GM18508 (cell line): ENCODE data around the gene LHFPL2.

Experiments
- ATAC-seq: cut with Tn5 transposase; IDR thresholded peaks from one replicate; pipeline ENCODE4 v1.9.1; 2021; ENCODE audit warnings: moderate number of reproducible peaks; ENCODE audit not compliant: insufficient read depth, unreplicated experiment

LHFPL2 gene

GRCh38 chr5:78576376-78576775, 72.2 kb downstream of the LHFPL2 start:
- no peak for ATAC-seq

GRCh38 chr5:78574731-78575161, 73.8 kb downstream of the LHFPL2 start:
- ATAC-seq = no peak

GRCh38 chr5:78574131-78574673, 74.4 kb downstream of the LHFPL2 start:
- ATAC-seq = no peak

- no peak for ATAC-seq
Observed at GRCh38 chr5:78573318-78573717, 75.3 kb downstream of the LHFPL2 start.

- ATAC-seq = no peak
Observed at GRCh38 chr5:78570646-78571045, 77.9 kb downstream of the LHFPL2 start.

- ATAC-seq = no peak
Observed at GRCh38 chr5:78569441-78569840, 79.1 kb downstream of the LHFPL2 start.

GRCh38 chr5:78568676-78569075, 79.9 kb downstream of the LHFPL2 start:
- ATAC-seq = no peak

- ATAC-seq = no peak
Observed at GRCh38 chr5:78568212-78568611, 80.4 kb downstream of the LHFPL2 start.

GRCh38 chr5:78567617-78568016, 81.0 kb downstream of the LHFPL2 start:
- no peak for ATAC-seq

GRCh38 chr5:78566747-78567425, 81.7 kb downstream of the LHFPL2 start:
- ATAC-seq = no peak

- ATAC-seq = no peak
Observed at GRCh38 chr5:78565395-78565794, 83.2 kb downstream of the LHFPL2 start.

- ATAC-seq = no peak
Observed at GRCh38 chr5:78563621-78564020, 85.0 kb downstream of the LHFPL2 start.

- ATAC-seq = no peak
Observed at GRCh38 chr5:78562714-78563330, 85.8 kb downstream of the LHFPL2 start.

GRCh38 chr5:78562001-78562400, 86.6 kb downstream of the LHFPL2 start:
- ATAC-seq = no peak

GRCh38 chr5:78561261-78561660, 87.3 kb downstream of the LHFPL2 start:
- ATAC-seq = no peak

- ATAC-seq = no peak
Observed at GRCh38 chr5:78560000-78560855, 88.3 kb downstream of the LHFPL2 start.

GRCh38 chr5:78557601-78558000, 91.0 kb downstream of the LHFPL2 start:
- no peak for ATAC-seq

GRCh38 chr5:78555870-78556269, 92.7 kb downstream of the LHFPL2 start:
- ATAC-seq = no peak

- ATAC-seq = no peak
Observed at GRCh38 chr5:78554670-78555069, 93.9 kb downstream of the LHFPL2 start.

GRCh38 chr5:78553580-78554353, 94.8 kb downstream of the LHFPL2 start:
- ATAC-seq = no peak
